ENCODE data around the gene LIMCH1.

LIMCH1 gene

GRCh38 chr4:41559940-41560516, 22.1 kb downstream of the LIMCH1 start:
- no peaks in the 10 kb centered on the region for H3K27me3 ChIP-seq (replicated peaks; ENCODE audit: control insufficient read depth, insufficient read depth, low read length)
- H3K36me3 ChIP-seq (ENCODE audit: control insufficient read depth, insufficient read depth, low read length) = no peaks in the 10 kb centered on the region
- no peak for DNase-seq (ENCODE audit: extremely low read depth, insufficient read length)
- TF ChIP-seq CTCF (IDR thresholded peaks at IDR 0.05; ENCODE audit: insufficient read depth, low read length, poor library complexity, severe bottlenecking) = no peak
- H3K4me3 ChIP-seq (replicated peaks; ENCODE audit: low read depth, low read length) = no peak overlapping the region

DNA sequence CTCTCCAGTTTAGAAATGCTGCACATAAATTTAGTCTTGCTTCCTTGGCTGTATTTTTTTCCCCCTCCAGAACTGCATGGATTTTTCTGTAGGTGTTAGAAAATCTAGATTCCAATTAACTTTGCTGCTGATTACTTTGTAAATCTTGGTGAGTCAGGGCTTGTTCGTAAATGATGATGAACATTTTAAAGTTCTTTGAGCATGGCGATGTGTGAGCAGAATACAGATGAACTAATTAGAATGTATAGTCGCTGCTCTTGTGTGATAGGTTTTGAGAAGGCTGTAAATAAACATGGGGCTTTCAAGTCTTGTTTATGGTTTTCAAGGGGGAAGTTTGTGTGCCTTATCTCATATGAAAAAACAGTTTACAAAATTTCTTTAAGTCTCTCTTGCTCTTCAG, 23.3 kb downstream of the LIMCH1 start:
- Histone ChIP-seq H3K4me3 (replicated peaks; ENCODE audit: low read depth, low read length) (no peak overlapping the region), H3K36me3 (ENCODE audit: control insufficient read depth, insufficient read depth, low read length) (no peaks in the 10 kb centered on the region), H3K27me3 (replicated peaks; ENCODE audit: control insufficient read depth, insufficient read depth, low read length) (no peaks in the 10 kb centered on the region)
- no peak for TF ChIP-seq CTCF (IDR thresholded peaks at IDR 0.05; ENCODE audit: insufficient read depth, low read length, poor library complexity, severe bottlenecking)
- DNase-seq (ENCODE audit: extremely low read depth, insufficient read length) = no peak

DNA sequence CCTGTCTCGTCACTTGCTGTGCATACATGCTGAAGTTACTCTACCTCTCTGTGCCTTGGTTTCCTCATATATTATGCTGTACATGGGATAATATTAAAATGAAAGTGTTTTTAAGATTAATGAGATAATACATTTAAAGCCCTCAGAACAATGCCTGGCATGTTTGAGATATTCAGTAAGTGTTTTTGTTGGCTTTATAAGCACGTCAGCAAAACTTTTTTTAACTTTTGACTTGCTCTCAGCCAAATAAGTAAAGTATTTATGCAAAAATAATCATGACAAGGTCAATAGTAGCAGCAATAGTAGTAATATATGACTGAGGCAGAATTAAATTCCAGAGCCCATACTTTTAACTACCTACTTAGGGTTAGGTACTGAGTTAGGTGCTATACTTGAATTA, 29.2 kb downstream of the LIMCH1 start:
- DNase-seq (ENCODE audit: extremely low read depth, insufficient read length) = no peak
- Histone ChIP-seq H3K36me3 (ENCODE audit: control insufficient read depth, insufficient read depth, low read length) (no peaks in the 10 kb centered on the region), H3K4me3 (replicated peaks; ENCODE audit: low read depth, low read length) (no peak overlapping the region), H3K27me3 (replicated peaks; ENCODE audit: control insufficient read depth, insufficient read depth, low read length) (peaks cover 2% of the 10 kb centered on the region)
- TF ChIP-seq CTCF (IDR thresholded peaks at IDR 0.05; ENCODE audit: insufficient read depth, low read length, poor library complexity, severe bottlenecking) = no peak

GRCh38 chr4:41568363-41568762, 30.4 kb downstream of the LIMCH1 start:
- H3K36me3 ChIP-seq (ENCODE audit: control insufficient read depth, insufficient read depth, low read length) = no peaks in the 10 kb centered on the region

GRCh38 chr4:41569961-41570360, 32.0 kb downstream of the LIMCH1 start:
- DNase-seq (ENCODE audit: extremely low read depth, insufficient read length) = no peak
- TF ChIP-seq CTCF (IDR thresholded peaks at IDR 0.05; ENCODE audit: insufficient read depth, low read length, poor library complexity, severe bottlenecking) = no peak
- Histone ChIP-seq H3K36me3 (ENCODE audit: control insufficient read depth, insufficient read depth, low read length) (no peaks in the 10 kb centered on the region), H3K27me3 (replicated peaks; ENCODE audit: control insufficient read depth, insufficient read depth, low read length) (peaks cover 2% of the 10 kb centered on the region), H3K4me3 (replicated peaks; ENCODE audit: low read depth, low read length) (no peak overlapping the region)

More at GRCh38 chr4:41568363-41568762, 30.4 kb downstream of the LIMCH1 start:
- H3K4me3 ChIP-seq (replicated peaks; ENCODE audit: low read depth, low read length) = no peak overlapping the region
- peaks cover 2% of the 10 kb centered on the region for H3K27me3 ChIP-seq (replicated peaks; ENCODE audit: control insufficient read depth, insufficient read depth, low read length)
- no peak for DNase-seq (ENCODE audit: extremely low read depth, insufficient read length)
- no peak for TF ChIP-seq CTCF (IDR thresholded peaks at IDR 0.05; ENCODE audit: insufficient read depth, low read length, poor library complexity, severe bottlenecking)

GRCh38 chr4:41571422-41571821, 33.5 kb downstream of the LIMCH1 start:
- H3K36me3 ChIP-seq (ENCODE audit: control insufficient read depth, insufficient read depth, low read length) = no peaks in the 10 kb centered on the region
- no peak for TF ChIP-seq CTCF (IDR thresholded peaks at IDR 0.05; ENCODE audit: insufficient read depth, low read length, poor library complexity, severe bottlenecking)
- peaks cover 2% of the 10 kb centered on the region for H3K27me3 ChIP-seq (replicated peaks; ENCODE audit: control insufficient read depth, insufficient read depth, low read length)
- no peak overlapping the region for H3K4me3 ChIP-seq (replicated peaks; ENCODE audit: low read depth, low read length)
- DNase-seq (ENCODE audit: extremely low read depth, insufficient read length) = no peak

All from GM06990 (cell line).